Thoracic aorta (tissue), 2 donors: ENCODE data around the gene CASZ1. TPM values are rescaled to one million over a fixed set of nuclear protein-coding genes. Genes with fewer than 3 reads are reported as not detected.

Experiments used
- ATAC-seq: fragments of 150-250 bp; one replicate; pipeline ENCODE4 v1.8.0; 2017; ENCODE audit warnings: low read depth; ENCODE audit not compliant: insufficient number of reproducible peaks, low FRiP score
- DNase-seq: peaks from one replicate; pipeline ENCODE4 v3.0.0-alpha.2; 2020; ENCODE audit warnings: low spot score
- H3K27ac ChIP-seq, 2 donors: fragments of 200-600 bp; sonication (generic); 1 replicate in 1 of 2; 2 replicates in 1 of 2; pipeline ENCODE4 v1.5.1; 2016; ENCODE audit warnings: mild to moderate bottlenecking in 2 of 2, moderate library complexity in 2 of 2
- H3K27me3 ChIP-seq: fragments of 200-600 bp; sonication (generic); replicated peaks from 2 replicates; pipeline ENCODE4 v1.6.0; 2016; ENCODE audit warnings: mild to moderate bottlenecking; ENCODE audit not compliant: insufficient read depth
- H3K36me3 ChIP-seq: fragments of 200-600 bp; sonication (generic); one replicate; pipeline ENCODE4 v1.5.1; 2016
- H3K4me1 ChIP-seq, 2 donors: fragments of 200-600 bp; sonication (generic); 1 replicate in 1 of 2; 2 replicates in 1 of 2; pipeline versions ENCODE4 v1.5.1 to v1.6.0; 2016; ENCODE audit warnings: low read depth in 2 of 2, mild to moderate bottlenecking in 1 of 2; ENCODE audit not compliant: control insufficient read depth in 1 of 2
- H3K4me3 ChIP-seq: fragments of 200-600 bp; sonication (generic); 2 replicates; pipeline ENCODE4 v1.5.1; 2016; ENCODE audit warnings: mild to moderate bottlenecking
- H3K9me3 ChIP-seq: fragments of 200-600 bp; sonication (generic); 2 replicates; pipeline ENCODE4 v1.5.1; 2016
- total RNA-seq, 2 donors: library from RNA; depleted of rRNA; stranded (reverse); fragments of >200 nt; gene quantifications; one replicate each; pipeline versions ENCODE4 v1.1.0 to v1.2.3, GENCODE V29; 2016
- TF ChIP-seq, protein P1 (sequence below): fragments of 200-600 bp; sonication (generic); IDR thresholded peaks from one replicate; pipeline ENCODE4 v1.5.1; 2019; ENCODE audit warnings: antibody characterized with exemption

The CASZ1 gene
- total RNA-seq, 2 donors from 2014 or later, result 20.6 to 27.9 TPM

DNA sequence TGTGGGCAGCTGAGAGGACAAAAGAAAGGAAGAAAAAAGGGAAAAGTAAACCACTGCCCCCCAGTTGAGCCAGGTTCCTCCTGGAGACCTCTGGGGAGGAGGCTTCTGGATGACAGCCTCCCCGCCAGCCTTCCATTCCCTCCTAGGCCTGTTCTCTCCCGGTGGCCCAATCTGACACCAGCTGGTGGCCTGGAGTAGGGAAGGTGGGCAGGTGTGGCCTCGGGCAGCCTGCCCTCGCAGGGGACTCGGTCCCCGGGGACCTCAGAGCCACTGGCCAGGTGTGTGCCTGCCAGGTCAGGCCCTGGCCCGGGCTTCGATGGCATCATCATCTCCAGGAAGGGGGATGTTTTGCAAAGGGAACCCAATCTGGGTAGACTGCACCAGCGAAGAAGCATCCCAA, 159.0 kb downstream of the CASZ1 start:
- DNase-seq, result no peak
- H3K4me1 ChIP-seq, result peaks cover 35 to 73% of the 10 kb centered on the region in 2 donors
- TF ChIP-seq, protein P1, sequence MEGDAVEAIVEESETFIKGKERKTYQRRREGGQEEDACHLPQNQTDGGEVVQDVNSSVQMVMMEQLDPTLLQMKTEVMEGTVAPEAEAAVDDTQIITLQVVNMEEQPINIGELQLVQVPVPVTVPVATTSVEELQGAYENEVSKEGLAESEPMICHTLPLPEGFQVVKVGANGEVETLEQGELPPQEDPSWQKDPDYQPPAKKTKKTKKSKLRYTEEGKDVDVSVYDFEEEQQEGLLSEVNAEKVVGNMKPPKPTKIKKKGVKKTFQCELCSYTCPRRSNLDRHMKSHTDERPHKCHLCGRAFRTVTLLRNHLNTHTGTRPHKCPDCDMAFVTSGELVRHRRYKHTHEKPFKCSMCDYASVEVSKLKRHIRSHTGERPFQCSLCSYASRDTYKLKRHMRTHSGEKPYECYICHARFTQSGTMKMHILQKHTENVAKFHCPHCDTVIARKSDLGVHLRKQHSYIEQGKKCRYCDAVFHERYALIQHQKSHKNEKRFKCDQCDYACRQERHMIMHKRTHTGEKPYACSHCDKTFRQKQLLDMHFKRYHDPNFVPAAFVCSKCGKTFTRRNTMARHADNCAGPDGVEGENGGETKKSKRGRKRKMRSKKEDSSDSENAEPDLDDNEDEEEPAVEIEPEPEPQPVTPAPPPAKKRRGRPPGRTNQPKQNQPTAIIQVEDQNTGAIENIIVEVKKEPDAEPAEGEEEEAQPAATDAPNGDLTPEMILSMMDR, result no peak
- no peaks in the 10 kb centered on the region for H3K9me3 ChIP-seq
- H3K27ac ChIP-seq, result peak overlapping the region; percentile 84 to 96
- H3K4me3 ChIP-seq, result no peak overlapping the region
- no peak for ATAC-seq
- peaks cover 7% of the 10 kb centered on the region for H3K36me3 ChIP-seq
- no peaks in the 10 kb centered on the region for H3K27me3 ChIP-seq

DNA sequence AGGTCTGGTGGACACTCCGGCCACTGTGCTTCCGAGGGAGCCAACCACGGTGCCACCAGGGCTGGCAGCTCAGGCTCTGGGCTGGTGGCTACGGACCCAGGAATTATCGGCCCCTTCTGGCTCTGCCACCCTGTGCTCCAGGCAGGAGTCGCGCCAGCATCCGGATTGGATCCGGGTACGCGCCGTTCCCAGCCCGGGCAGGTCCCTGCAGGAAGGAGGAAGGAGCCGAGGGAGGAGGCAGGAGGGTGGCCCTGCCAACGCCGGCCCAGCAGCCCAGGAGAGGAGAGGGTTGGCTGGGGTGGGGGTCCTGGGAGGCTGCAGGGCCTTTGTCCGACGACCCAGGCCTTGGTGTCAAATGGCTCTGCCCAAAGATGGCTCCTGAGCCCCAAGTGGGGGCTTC, 160.5 kb downstream of the CASZ1 start:
- no peaks in the 10 kb centered on the region for H3K27me3 ChIP-seq
- ATAC-seq (peak; percentile 17), DNase-seq (peak; percentile 22)
- peaks cover 7% of the 10 kb centered on the region for H3K36me3 ChIP-seq
- H3K4me3 ChIP-seq, result peak overlapping the region; percentile 4
- TF ChIP-seq, protein P1, result no peak
- H3K4me1 ChIP-seq, result peaks cover 39 to 83% of the 10 kb centered on the region in 2 donors
- H3K9me3 ChIP-seq, result no peaks in the 10 kb centered on the region
- peak overlapping the region; percentile 90 to 96 for H3K27ac ChIP-seq

DNA sequence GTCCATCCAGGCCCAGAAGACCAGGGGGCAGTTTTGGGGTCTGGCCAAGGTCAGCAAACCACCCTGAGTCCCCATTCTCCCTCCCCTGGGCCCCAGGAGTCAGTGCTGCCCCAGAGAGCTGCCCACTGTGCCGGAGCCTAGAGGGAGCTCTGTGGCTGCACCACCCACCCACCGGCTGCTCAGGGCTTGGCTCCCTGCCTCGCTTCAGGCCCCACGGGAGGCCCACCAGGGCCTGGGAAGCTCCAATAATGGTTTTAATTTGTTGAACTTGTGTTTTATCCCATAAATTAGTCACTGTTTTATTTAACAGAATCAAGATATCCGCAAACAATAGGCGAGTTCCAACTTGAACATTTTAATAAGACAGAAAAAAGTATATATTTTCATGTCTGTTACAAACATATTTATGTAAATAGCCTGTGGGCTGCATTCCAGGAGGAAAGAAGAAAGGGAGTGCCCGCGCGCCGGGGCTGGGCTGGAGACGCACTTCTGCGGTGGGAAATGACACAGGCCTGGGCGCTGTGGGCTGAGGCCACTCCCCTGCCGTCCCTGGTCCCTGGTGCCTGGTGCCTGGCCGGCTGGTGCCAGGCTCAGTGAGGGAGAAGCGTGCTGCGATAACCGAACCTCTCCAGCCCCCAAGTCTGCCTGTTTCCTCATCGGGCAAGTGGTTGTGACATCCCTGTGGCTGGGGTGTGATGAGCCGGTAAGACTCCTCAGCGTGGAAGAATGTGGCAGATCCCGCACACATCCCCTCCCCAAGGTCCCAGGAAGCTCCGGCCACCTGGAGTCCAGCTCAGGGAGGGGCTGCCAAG, 161.2 kb downstream of the CASZ1 start:
- peak overlapping the region; percentile 4 for H3K4me3 ChIP-seq
- DNase-seq (no peak), ATAC-seq (peak; percentile 33)
- peak overlapping the region; percentile 90 to 96 for H3K27ac ChIP-seq
- H3K9me3 ChIP-seq, result no peaks in the 10 kb centered on the region
- H3K27me3 ChIP-seq, result no peaks in the 10 kb centered on the region
- H3K36me3 ChIP-seq, result peaks cover 7% of the 10 kb centered on the region
- peaks cover 39 to 76% of the 10 kb centered on the region in 2 donors for H3K4me1 ChIP-seq
- TF ChIP-seq, protein P1, result no peak

DNA sequence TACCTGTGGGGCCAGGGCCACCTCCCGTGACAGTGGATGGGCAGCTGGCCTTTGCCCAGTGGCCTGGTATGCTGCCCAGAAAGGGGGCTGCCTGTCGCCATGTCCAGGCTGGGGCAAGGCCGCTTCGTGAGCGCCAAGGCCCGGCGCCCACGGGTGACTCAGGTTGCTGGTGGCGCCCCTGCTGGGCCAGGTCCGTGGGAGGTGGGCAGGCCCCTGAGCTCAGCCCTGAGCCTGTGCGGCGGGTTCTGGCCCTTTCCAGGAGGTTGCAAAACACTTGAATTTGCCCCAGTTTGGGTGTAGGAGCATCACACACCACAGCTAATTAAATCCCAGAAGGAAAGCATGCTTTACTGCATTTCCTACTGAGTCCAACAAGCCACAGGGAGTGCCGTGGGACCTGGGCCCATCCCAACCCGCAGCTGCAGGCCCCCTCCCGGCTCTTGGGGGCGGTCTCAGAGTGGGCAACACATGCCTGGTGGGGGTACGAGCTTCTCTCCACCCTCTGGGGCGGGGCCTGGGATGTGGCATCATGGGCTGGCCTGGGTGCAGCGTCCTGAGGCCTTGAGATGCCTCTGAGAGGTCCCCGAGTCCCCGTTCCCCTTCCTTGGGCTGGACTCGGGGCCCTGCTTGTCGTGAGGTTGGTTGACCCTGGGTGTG, 161.9 kb downstream of the CASZ1 start:
- DNase-seq, result no peak
- peak overlapping the region; percentile 4 for H3K4me3 ChIP-seq
- TF ChIP-seq, protein P1, result peak; percentile 21
- H3K27me3 ChIP-seq, result no peaks in the 10 kb centered on the region
- peak overlapping the region; percentile 90 to 96 for H3K27ac ChIP-seq
- peaks cover 4% of the 10 kb centered on the region for H3K36me3 ChIP-seq
- peaks cover 39 to 71% of the 10 kb centered on the region in 2 donors for H3K4me1 ChIP-seq
- no peaks in the 10 kb centered on the region for H3K9me3 ChIP-seq
- ATAC-seq, result peak; percentile 34

DNA sequence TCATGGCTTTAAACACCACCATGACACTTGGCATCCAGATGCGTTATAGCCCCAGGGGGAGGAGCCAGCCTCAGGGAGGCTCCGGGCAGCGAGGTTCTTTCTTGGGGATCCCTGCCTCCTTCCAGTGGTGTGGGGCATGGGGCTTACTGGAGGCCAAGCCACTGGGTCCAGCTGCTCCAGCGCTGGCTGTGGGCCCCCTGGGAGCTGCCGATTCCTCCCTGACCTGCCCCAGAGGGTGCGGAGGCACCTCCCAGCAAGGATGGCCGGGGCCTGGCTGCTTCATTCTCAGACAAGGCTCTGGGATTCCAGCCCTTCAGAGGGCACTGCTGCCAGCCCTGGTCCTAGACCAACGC, 162.4 kb downstream of the CASZ1 start:
- H3K4me3 ChIP-seq, result no peak overlapping the region

More for the DNA sequence above, 162.4 kb downstream of the CASZ1 start:
- TF ChIP-seq, protein P1, result no peak
- H3K4me1 ChIP-seq, result peaks cover 40 to 74% of the 10 kb centered on the region in 2 donors
- peak overlapping the region; percentile 90 to 96 for H3K27ac ChIP-seq
- ATAC-seq (no peak), DNase-seq (no peak)
- no peaks in the 10 kb centered on the region for H3K9me3 ChIP-seq
- no peaks in the 10 kb centered on the region for H3K27me3 ChIP-seq
- H3K36me3 ChIP-seq, result no peaks in the 10 kb centered on the region
